ENCODE results near the gene RRP1. TPM values are rescaled to one million over a fixed set of nuclear protein-coding genes. Genes with fewer than 3 reads are reported as not detected.

The RRP1 gene
- total RNA-seq, 1 donor from 2014 or later: 30.9 TPM

- TF ChIP-seq CTCF (IDR thresholded peaks at IDR 0.05; ENCODE audit: unreplicated experiment): no peak
- Mint-ChIP-seq H3K27me3 (peaks cover 5% of the 10 kb centered on the region), H3K27ac (no peak overlapping the region), H3K4me1 (ENCODE audit: low read depth) (no peaks in the 10 kb centered on the region), H3K4me3 (ENCODE audit: low read depth) (no peak overlapping the region), H3K9me3 (ENCODE audit: low read depth) (no peaks in the 10 kb centered on the region), H3K36me3 (ENCODE audit: insufficient read depth) (no peaks in the 10 kb centered on the region)
- no peak for DNase-seq (ENCODE audit: low spot score, unreplicated experiment)
Observed at GRCh38 chr21:43851593-43851992, 62.2 kb downstream of the RRP1 start.

- Mint-ChIP-seq H3K27ac (no peak overlapping the region), H3K4me3 (ENCODE audit: low read depth) (no peak overlapping the region)
- TF ChIP-seq CTCF (IDR thresholded peaks at IDR 0.05; ENCODE audit: unreplicated experiment): no peak
Observed at GRCh38 chr21:43853851-43854772, 64.7 kb downstream of the RRP1 start.

More at GRCh38 chr21:43853851-43854772, 64.7 kb downstream of the RRP1 start:
- no peak for DNase-seq (ENCODE audit: low spot score, unreplicated experiment)
- H3K27me3 Mint-ChIP-seq: peaks cover 5% of the 10 kb centered on the region
- H3K9me3 Mint-ChIP-seq (ENCODE audit: low read depth): no peaks in the 10 kb centered on the region
- H3K4me1 Mint-ChIP-seq (ENCODE audit: low read depth): no peaks in the 10 kb centered on the region
- no peaks in the 10 kb centered on the region for H3K36me3 Mint-ChIP-seq (ENCODE audit: insufficient read depth)

Other genes with a start within 250 kb of the RRP1 start
- gene HSF2BP, start 130.1 kb upstream of the RRP1 start, total RNA-seq: 2.0 and 2.2 TPM in 2 replicates
- 38.0 and 41.3 TPM in 2 replicates for gene RRP1B, start 130.0 kb upstream of the RRP1 start, total RNA-seq
- gene PDXK, start 70.4 kb upstream of the RRP1 start, total RNA-seq: 56.1 and 57.6 TPM in 2 replicates
- gene CSTB, start 13.3 kb upstream of the RRP1 start, total RNA-seq: 42.0 and 42.6 TPM in 2 replicates
- 50.5 and 55.2 TPM in 2 replicates for gene AGPAT3, start 75.6 kb downstream of the RRP1 start, total RNA-seq
- gene TRAPPC10, start 222.7 kb downstream of the RRP1 start, total RNA-seq: 40.4 and 42.7 TPM in 2 replicates